Upper lobe of left lung (tissue), 4 donors: ENCODE data around the gene AHSP.

Source experiments
- EP300 ChIP-seq, 4 donors: sonication (generic); formaldehyde crosslinking; IDR thresholded peaks; one replicate each; pipeline ENCODE4 v1.5.1; 2017; ENCODE audit warnings: antibody characterized with exemption in 4 of 4, control low read depth in 2 of 4
- POLR2A ChIP-seq, 4 donors: fragments of 450-650 bp; IDR thresholded peaks; one replicate each; pipeline ENCODE4 v1.5.1; 2016 to 2017; ENCODE audit warnings: antibody characterized with exemption in 4 of 4, mild to moderate bottlenecking in 2 of 4
- POLR2AphosphoS5 ChIP-seq, 2 donors: sonication (generic); formaldehyde crosslinking; IDR thresholded peaks; one replicate each; pipeline ENCODE4 v1.5.1; 2017; ENCODE audit warnings: antibody characterized with exemption in 2 of 2
- TF ChIP-seq, protein P1 (sequence below), 6 experiments: fragments of 450-650 bp in 4 of 6; fragments of 200-600 bp in 2 of 6; sonication (generic) in 2 of 6; IDR thresholded peaks; one replicate each; pipeline ENCODE4 v1.5.1; 2016 to 2019; ENCODE audit warnings: antibody characterized with exemption in 6 of 6

DNA sequence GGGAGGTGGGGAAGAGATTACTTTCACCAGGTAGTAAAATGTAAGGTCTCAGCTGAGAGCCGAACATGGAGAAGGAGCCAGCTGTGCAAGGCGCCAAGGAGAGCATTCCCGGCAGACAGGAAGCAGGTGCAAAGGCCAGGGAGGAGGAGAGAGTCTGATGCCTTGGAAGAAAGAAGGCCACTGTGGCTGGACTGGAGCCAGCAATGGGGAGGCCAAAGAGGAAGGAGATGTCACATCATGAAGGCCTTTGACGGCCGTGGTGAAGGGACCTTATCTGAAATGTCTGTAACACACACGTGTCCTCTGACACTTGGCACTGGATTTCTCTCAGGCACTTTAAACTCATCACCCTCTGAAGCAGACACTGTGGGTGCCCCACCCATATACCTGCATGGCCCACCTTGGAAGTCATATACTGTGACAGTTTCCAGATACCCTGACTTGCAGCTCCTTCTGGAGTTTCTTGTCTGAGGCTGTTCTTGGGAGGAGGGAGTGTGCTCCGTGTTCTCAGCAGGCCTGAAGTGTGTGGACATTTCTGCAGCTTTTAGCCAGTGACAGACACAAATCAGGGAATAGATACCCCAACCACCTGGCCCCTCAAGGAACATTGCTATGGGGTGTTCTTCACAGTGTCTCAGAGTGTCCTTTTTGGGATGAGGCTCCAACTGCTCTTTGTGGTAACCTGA, 46.7 kb upstream of the AHSP start:
- TF ChIP-seq, protein P1, sequence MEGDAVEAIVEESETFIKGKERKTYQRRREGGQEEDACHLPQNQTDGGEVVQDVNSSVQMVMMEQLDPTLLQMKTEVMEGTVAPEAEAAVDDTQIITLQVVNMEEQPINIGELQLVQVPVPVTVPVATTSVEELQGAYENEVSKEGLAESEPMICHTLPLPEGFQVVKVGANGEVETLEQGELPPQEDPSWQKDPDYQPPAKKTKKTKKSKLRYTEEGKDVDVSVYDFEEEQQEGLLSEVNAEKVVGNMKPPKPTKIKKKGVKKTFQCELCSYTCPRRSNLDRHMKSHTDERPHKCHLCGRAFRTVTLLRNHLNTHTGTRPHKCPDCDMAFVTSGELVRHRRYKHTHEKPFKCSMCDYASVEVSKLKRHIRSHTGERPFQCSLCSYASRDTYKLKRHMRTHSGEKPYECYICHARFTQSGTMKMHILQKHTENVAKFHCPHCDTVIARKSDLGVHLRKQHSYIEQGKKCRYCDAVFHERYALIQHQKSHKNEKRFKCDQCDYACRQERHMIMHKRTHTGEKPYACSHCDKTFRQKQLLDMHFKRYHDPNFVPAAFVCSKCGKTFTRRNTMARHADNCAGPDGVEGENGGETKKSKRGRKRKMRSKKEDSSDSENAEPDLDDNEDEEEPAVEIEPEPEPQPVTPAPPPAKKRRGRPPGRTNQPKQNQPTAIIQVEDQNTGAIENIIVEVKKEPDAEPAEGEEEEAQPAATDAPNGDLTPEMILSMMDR (IDR thresholded peaks at IDR 0.05) = no peak
- TF ChIP-seq POLR2A (IDR thresholded peaks at IDR 0.05) (no peak), EP300 (IDR thresholded peaks at IDR 0.05) (no peak), POLR2AphosphoS5 (IDR thresholded peaks at IDR 0.05) (no peak)
